Thyroid gland (tissue), 4 donors: Measurements from ENCODE around the gene FAM53A.

Source experiments
- CTCF ChIP-seq, 6 experiments: fragments of 200-600 bp in 3 of 6; fragments of 450-650 bp in 3 of 6; sonication (generic) in 3 of 6; IDR thresholded peaks; one replicate each; pipeline ENCODE4 v1.5.1; 2016 to 2019; ENCODE audit warnings: antibody characterized with exemption in 6 of 6, mild to moderate bottlenecking in 2 of 6, inconsistent platforms in 1 of 6, moderate library complexity in 1 of 6
- POLR2A ChIP-seq, 2 donors: fragments of 450-650 bp; IDR thresholded peaks; one replicate each; pipeline ENCODE4 v1.6.1; 2017; ENCODE audit warnings: antibody characterized with exemption in 2 of 2, mild to moderate bottlenecking in 2 of 2, moderate library complexity in 1 of 2

- no peak for TF ChIP-seq CTCF (IDR thresholded peaks at IDR 0.05)
- TF ChIP-seq POLR2A (IDR thresholded peaks at IDR 0.05), result no peak
Observed at GRCh38 chr4:1718095-1718850, 34.2 kb upstream of the FAM53A start.
